Measurements from ENCODE around the gene PASK.

PASK gene

DNA sequence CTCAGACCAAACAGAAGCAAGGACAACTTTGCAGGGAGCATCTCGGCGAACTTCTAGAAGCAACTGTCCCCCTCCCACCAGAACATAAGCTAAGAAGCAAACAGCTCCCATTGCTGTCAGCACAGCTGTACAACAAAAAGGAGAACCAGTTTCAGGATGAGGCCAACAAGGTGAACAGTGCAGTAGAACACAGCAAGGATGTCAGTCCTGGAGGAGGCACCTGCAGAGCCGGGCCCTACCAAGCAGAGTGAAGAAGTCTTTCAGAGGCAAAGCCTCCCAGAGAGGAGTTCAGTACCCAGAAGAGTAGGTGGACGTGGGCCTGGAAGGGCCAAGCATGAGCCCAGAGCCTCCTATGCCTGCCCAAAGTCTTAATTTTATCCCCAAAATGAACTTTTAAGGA, 1.0 kb downstream of the PASK start:
- no peak for DNase-seq (ENCODE audit: low spot score)

DNA sequence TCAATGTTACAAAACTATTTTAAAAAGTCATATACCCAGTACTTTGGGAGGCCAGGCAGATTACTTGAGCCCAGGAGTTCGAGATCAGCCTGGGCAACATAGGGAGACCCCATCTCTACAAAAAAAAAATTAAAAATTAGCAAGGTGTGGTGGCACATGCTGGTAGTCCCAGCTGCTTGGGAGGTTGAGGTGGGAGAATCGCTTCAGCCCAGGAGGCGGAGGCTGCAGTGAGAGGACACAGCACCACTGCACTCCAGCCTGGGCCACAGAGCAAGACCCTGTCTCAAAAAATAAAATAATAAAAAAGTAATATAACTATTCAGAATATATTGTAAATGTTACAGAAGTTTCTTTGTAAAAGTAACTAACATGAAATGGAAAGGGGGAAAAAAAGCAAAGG, 1.9 kb downstream of the PASK start:
- no peak for DNase-seq (ENCODE audit: low spot score)

DNA sequence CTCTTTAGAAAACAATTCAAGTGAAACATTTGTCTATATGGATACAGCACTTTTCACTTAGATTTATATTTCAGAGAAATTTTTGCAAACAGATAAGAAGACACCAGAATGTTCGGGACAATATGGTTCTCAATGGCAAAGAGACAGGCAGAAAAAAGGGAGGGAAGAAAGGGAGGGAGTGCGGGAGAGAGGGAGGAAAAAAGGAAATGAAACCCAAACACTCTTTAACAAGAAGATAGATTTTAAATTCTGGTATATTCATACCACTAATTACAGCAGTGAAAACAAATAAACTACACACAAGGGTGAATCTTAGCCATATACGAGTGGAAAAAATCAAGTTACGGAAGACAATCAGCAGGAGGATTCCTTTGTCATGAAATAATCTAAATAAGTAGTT, 3.0 kb downstream of the PASK start:
- DNase-seq (ENCODE audit: low spot score) = no peak

DNA sequence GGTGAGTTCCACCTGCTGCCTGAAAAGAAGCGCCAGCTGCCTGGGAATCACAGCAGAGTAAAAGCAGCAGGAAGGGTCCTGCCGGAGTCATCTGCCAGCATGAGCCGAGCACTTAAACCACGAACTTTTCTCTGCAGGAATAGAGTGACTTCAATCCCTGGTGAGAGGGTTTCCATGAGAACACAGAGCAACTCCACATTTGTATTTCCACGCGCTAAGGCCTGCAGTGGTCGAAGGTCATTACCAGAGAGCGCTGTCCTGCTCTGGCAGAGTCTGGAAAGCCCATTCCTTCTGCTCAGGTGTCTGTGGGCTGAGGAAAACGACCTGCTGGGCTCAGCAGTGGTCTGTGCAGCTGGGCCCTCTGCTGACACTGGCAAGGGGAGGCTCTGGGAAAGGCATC, 6.7 kb downstream of the PASK start:
- DNase-seq (ENCODE audit: low spot score) = no peak

DNA sequence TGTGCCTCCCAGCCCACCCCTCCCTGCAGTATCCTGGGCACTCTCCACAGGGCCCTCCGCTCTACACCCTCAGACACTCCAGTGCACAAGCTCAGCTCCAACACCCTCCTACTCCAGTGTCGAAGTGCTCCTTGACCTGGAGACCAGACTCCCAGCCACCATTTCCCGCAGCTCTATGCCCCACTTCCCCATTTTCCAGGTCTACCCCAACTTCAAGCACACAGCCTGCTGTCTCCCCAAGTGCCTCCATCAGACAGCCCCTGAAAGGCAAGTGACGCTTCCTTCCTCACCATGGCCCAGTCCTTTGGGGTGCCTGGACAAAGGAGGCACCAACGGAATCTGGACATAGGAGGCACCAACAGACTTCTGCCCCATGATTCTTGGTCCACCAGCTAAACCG, 7.2 kb downstream of the PASK start:
- no peak for DNase-seq (ENCODE audit: low spot score)

DNA sequence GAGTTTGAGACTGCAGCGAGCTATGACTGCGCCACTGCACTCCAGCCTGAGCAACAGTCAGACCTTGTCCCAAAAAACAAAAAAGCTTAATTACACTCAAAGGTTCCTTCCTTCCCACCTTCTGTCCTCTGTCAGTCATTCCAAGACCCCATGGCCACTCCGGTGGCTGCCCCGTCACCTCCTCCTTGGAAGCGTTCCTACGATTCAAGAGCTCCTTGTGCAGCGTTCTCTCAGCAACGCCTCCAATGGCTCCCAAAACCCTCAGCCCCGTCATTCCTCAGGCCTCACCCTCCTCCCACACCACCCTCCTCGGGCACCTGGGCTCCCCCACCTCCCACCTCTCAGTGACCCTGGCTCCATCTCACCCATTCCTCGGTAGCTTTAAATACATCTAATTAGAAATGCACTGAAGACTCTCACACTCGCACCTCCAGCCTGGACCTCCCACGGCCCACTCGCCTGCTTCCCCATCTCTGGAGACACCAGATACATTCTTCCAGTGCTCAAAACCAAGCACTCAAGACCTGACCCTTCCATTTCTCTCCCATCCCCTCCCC, 8.0 kb downstream of the PASK start:
- DNase-seq (ENCODE audit: low spot score) = no peak

DNA sequence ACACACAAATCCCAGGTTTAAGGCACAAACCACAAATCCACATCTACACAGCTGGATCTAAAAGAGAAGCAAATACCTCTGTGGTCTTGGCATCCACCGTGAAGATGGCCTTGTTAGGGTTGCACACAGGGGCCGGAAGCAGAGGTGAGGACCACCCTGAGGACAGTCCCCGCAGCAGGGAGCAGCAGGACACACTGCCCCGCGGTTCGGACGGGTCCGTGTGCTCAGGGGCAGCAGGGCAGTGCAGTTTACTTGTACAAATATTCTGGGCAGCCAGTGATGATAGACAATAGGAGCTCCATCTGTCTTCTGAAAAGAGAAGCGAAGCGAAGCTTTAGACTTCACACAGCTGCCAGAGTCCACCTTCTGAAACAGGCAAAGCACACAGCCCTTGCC, 8.8 kb downstream of the PASK start:
- no peak for DNase-seq (ENCODE audit: low spot score)

DNA sequence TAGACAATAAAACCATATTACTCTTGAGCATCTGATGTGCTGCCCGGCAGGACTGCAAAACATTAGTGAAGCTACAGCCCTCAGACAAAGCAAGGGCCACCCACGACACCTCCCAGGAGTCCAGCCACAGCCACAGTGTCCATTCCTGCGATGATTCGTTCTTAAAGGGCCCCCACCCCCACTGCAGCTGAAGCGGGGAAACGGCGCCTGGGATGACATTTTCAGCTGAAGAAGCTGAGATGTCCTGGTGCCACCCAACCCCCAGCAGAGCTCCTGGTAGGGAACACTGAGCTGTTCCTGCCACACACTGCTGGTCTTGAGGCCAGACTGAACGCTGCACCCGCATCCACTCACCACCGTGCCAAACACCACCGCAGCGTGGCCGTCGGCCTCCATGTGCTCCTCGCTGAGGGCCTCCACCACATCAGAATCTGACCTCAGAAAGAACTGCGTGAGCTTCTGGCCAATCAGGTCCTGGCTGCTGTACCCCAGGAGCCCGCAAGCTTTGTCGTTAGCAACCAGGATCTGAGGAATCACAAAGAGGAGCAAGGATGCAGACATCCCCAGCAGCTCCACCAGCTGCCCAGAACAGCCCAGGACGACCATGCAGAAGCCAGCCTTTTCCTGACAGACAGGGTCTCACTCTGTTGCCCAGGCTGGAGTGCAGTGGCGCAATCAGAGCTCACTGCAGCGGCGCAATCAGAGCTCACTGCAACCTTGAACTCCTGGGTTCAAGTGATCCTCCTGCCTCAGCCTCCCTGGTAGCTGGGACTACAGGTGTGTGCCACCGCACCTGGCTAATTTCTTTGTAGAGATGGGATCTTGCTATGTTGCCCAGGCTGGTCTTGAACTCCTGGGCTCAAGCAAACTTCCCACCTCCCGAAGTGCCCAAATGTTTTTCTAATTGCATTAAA, 9.5 kb downstream of the PASK start:
- DNase-seq (ENCODE audit: low spot score) = no peak

DNA sequence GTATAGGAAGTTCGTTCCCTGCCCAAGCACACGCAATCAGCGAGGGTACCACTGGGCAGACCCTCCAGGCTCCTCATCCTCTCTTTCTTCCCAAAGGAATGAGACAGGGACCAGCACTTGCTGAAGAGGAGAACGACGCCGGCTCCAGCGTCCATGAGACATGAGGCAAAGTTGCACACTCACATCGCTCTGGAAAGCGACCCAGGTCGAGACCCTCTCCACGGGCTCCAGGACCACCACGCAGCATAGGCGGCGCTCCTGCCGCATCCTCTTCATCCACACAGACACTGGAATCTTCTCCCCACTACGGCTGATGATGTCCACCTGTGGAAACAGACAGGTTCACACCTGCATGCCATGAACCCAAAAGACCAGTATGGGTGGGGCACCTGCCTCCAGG, 10.8 kb downstream of the PASK start:
- DNase-seq (ENCODE audit: low spot score) = no peak

DNA sequence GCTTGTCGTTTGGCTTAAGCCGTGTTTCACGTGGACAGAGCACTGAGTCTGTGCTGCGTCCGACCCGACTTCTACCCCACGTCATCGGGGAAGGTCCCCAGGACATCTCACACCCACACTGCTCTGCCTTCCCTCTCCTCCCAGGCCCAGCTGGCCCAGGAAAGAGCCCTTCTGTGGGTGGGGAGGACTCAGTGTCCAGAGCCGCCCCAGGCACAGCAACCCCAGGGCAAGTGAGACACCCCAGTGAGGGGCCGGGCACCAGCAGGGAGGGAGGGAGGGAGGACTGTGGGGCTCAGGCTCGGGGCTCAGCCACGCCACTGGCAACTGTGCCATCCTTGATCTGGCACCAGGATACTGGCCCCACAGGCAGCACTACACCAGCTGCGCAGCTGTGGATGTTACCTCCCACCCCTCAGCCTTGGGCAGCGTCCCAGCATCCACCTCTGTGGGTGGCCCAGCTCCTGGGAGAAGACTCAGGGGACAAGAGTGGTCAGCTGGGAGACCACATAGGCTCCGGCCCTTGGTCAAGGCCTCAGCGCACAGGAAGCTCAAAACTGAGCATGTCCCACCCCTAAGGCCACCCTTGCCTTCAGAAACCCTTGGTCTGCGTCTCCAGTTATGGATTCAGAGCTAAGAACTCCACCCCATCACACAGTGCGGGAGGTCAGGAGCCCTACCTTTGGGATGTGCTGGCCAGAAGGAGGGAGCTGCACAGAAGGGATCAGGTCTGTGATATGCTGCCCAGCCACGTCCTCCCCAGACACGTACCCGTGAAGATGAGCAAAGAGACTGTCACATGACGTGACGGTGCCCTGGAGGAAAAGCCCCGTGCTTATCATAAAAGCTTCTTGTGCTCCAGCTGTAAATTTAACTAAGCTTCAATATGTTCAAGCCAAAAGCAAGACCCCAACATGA, 11.7 kb downstream of the PASK start:
- DNase-seq (ENCODE audit: low spot score) = no peak

DNA sequence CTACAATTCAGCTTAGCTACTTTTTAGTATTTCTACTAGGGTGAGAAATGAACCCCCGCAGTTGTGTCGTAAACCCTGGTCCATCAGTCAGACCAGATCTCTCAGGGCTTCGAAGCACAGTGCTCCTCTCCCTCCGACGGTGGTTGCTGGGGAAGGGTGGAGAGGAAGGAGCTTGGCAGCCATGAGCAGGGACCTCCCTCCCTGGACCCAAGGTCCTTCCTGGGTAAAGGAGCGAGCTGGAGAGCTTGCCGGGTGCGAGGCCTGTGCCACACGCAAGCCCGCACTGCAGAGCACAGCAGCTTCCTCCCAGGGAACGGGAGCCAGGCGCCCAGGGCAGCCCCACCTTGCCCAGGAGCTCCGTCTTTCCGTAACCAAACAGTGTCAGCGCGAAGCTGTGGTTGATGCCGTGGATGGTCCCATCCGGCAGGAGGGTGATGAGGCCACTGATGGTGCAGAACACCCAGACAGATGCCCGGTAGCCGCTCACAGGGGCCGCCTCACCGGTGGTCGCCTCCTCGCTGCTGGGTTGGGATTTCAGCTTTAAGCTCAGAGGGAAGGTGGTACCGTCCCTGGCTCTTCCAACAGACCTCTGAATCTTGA, 12.5 kb downstream of the PASK start:
- no peak for DNase-seq (ENCODE audit: low spot score)

DNA sequence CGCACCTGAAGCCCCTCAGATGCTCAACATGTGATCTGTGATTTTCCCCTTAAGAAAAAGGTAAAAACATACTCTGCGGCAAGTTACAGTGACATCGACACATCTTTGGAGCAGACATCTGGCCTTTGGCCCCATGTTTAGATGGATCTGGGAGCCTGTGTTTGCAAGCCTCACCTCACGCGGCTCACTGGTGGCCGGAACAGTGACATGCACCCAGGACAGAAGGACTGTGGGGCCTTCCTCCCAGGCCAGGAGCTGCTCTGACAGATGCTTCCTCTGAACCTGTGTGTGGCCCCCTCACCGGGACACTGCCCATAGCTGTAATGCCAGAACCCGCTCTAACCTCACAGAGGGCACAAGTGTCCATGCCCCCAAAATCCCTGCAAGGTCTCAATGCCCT, 13.1 kb downstream of the PASK start:
- no peak for DNase-seq (ENCODE audit: low spot score)

DNA sequence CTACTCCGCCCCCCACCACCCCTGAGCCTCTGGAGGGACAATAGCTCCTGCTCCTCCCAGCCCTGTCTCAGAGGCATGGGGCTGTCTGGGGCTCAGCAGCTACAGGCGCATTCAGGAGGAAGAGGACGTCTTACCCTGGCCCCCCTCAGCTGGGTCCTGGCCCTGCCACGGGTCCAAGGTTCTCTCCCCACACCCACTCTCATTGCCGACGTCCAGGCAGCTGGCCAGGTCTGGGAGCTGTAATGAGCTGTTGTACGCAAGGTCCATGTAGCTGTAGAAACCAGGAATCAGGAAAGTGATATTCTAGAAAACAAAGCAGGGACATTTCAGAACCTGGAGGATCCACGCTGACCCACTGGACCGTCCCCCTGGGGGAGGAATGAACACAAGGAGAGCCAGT, 13.5 kb downstream of the PASK start:
- no peak for DNase-seq (ENCODE audit: low spot score)

DNA sequence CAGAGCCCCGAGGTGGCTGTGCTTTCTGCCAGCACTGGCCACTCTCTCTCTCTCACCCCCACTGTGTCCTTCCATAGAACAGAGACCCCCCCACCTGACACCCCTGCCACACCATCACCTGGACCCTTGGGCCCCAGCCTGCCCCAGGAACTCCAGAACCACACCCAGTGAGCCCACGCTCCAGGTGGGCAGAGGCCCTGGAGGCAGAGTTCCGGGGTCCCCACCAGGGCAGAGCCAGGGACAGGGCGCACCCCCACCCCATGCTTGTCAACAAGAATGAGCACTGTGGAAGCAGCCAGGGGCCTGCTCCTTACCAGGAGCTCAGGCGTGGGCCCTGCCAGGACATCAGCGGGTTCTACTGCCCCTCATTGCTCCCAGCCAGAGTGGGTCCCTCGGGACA, 14.6 kb downstream of the PASK start:
- no peak for DNase-seq (ENCODE audit: low spot score)

DNA sequence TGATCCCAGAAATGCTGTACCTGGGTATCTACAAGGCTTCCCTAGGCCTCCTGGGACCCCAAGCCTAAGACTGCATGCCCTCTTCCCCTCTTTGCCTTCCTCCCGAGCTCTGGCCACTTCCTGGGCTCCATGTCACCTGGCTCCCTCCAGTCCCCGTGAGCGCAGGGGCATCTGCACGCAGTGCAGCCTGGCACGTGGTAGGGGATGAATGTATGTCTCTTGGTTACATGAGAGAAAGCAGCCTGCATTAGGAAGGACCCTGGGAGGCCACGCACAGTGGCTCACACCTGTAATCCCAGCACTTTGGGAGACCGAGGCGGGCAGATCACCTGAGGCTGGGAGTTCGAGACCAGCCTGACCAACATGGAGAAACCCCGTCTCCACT, 15.8 kb downstream of the PASK start:
- no peak for DNase-seq (ENCODE audit: low spot score)

DNA sequence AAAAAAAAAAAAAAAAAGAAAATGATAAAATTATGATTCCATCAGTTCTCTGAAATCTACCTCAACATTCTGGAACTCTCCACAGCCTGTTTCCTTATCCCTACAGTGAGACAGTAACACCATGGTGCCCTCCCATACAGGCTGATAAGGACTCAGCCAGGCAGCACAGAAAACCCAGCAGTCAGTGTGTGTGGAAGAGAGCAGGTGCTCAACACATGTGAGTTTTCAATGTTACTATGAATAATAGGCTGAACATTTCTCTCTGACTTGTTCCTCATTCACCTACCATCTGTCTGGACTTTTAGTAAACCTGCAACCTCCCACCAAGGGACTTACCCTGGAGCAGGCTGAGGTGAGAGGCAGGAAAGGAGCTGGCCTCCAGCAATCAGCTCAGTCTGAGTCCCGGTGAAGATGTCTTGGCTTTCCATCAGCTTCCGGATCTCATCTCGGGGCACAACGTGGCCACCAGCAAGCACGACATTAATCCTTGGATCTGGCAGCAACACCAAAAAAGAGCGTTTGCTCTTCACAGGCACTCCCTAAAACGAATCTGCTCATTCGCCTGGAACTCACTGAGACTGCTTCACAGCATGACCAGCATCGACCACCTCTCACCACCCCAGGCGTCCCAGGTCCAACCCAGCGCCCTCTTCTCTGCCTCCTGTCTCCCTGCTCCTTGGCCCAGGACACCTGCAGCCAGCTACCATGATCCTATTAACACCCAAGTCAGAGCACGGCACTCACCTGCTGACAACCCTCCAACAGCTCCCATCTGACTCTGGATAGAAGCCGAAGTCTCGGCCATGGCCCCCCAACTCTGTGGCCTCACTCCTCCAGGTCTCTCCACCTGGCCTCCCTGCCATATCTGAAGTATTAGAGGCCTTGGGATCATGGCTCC, 16.5 kb downstream of the PASK start:
- DNase-seq (ENCODE audit: low spot score) = no peak

DNA sequence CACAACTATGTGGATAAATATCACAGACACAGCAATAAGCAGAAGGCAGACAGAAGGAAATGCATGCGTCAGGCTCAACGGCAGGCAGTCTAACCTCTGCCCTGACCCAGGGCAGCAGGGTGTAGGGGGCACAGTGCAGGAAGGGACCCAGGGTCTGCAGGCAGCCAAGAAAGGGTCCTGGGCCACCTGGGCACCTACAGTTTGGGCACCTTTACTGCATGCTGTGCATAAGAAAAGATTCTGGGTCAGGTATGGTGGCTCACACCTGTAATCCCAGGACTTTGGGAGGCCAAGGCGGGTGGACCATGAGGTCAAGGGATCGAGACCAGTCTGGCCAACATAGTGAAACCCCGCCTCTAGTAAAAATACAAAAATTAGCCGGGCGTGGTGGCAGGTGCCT, 17.7 kb downstream of the PASK start:
- DNase-seq (ENCODE audit: low spot score) = no peak

DNA sequence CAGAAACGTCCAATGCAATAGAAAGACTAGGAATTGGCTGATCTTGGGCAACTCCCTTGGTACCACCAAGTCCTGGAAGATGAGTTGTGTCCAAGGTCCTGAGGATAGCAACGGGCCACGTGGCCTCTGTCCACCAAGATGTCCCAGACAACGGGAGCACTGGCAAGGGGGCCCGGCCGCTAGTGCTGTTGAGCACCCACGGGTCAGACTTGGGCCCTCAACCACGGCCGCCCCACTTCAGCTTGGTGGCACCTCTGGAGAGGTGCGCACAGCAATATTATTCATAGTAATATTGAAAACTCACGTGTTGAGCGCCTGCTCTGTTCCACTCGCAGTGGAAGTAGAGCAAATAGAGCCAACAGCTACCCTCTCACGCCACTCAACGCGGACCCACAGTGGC, 19.0 kb downstream of the PASK start:
- no peak for DNase-seq (ENCODE audit: low spot score)

DNA sequence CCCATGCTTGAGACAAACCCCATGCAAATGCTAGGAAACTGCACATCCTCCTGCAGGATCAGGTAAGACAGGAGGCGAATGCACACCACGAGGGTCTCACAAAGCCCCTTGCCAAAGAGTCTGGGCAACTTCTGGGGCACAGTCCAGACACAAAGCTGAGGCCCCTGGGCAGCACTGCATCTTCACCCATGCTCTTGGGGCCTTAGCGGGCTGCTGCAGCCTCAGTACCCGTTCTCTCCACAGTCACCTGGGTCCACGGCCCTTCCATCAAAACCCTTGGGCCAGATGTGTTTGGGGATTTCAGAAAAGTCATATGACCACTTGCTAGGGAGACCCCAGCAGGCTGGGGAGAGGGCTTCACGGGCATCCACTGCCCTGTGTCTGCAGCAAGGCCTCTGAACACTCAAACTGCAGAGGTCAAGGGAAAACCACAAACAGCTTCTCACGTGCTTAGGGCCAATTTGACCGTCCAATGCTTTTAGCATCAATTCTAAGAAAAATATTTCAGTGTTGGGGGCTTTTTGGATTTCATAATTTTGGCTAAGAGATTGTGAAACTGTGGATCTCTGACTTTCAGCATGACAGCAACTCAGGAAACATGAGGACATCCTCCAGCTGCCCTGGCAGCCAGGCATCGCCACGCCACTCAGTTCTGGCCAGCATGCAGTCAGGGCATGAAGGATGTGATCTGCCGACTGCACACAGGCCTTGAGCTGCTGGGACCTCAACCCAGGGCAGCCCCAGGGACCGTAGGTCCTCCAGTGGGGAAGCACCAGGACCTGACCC, 20.0 kb downstream of the PASK start:
- DNase-seq (ENCODE audit: low spot score) = no peak

DNA sequence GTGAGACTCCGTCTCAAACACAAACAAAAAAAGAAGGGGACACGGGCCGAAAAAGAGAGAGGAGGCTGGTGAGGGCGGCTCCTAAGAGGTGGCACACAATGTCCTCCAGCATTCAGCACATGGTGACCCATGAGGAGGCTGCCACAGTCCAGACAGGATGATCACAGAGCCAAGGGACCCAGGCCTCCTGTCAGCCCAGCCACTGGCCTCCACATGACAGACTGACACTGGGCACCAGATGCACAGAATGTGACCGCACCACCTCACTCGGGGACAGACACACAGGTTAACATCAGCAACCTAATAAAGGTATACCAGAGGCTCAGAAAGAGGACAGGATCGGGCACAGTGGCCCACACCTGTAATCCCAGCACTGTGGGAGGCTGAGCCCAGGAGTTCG, 21.0 kb downstream of the PASK start:
- no peak for DNase-seq (ENCODE audit: low spot score)
